Kidney epithelial cell (primary cell): Measurements from ENCODE around the gene TOX2. TPM values are rescaled to one million over a fixed set of nuclear protein-coding genes. Genes with fewer than 3 reads are reported as not detected.
A peak's percentile ranks its signal among the peaks of the same experiment; 100 is the strongest.

ENCODE experiments used
- DNase-seq: peaks from one replicate; pipeline ENCODE4 v3.0.0-alpha.2; 2010; ENCODE audit warnings: low read depth
- H3K27me3 ChIP-seq: 2 replicates; pipeline ENCODE4 v1.6.0; 2011; ENCODE audit warnings: low read length; ENCODE audit not compliant: control insufficient read depth, insufficient read depth
- H3K36me3 ChIP-seq: 2 replicates; pipeline ENCODE4 v1.5.1; 2011; ENCODE audit warnings: low read length; ENCODE audit not compliant: control insufficient read depth, insufficient read depth
- H3K4me3 ChIP-seq: 2 replicates; pipeline ENCODE4 v1.5.1; 2011; ENCODE audit warnings: low read depth, mild to moderate bottlenecking, control low read depth, low read length
- CTCF ChIP-seq: IDR thresholded peaks from 2 replicates; pipeline ENCODE4 v1.5.1; 2011; ENCODE audit warnings: mild to moderate bottlenecking, moderate library complexity, low read length, control low read depth, inconsistent platforms; ENCODE audit not compliant: insufficient read depth, poor library complexity, severe bottlenecking
- total RNA-seq: library from RNA; depleted of rRNA; stranded (reverse); fragments of >200 nt; gene quantifications from 2 replicates; pipeline ENCODE4 v1.2.3, GENCODE V29; 2015

TOX2 gene
- total RNA-seq, 1 donor from 2014 or later: 7.3 TPM

GRCh38 chr20:43910564-43910963 lies 4.1 kb upstream of the TOX2 start:
- Histone ChIP-seq H3K4me3 (no peak overlapping the region), H3K27me3 (peaks cover 14% of the 10 kb centered on the region), H3K36me3 (no peaks in the 10 kb centered on the region)
- DNase-seq: no peak
- no peak for TF ChIP-seq CTCF

GRCh38 chr20:43911066-43911465 lies 3.6 kb upstream of the TOX2 start:
- Histone ChIP-seq H3K4me3 (no peak overlapping the region), H3K27me3 (peaks cover 19% of the 10 kb centered on the region), H3K36me3 (no peaks in the 10 kb centered on the region)
- no peak for DNase-seq
- no peak for TF ChIP-seq CTCF

- TF ChIP-seq CTCF: no peak
- no peaks in the 10 kb centered on the region for H3K36me3 ChIP-seq
- H3K27me3 ChIP-seq: peaks cover 29% of the 10 kb centered on the region
- no peak overlapping the region for H3K4me3 ChIP-seq
- DNase-seq: no peak
These were observed 1.2 kb upstream of the TOX2 start for GRCh38 chr20:43913291-43914025.

- no peak for DNase-seq
- no peak for TF ChIP-seq CTCF
- no peaks in the 10 kb centered on the region for H3K36me3 ChIP-seq
- peaks cover 29% of the 10 kb centered on the region for H3K27me3 ChIP-seq
- H3K4me3 ChIP-seq: peak overlapping the region; percentile 54
These were observed 790 bp downstream of the TOX2 start for GRCh38 chr20:43915211-43916072.

GRCh38 chr20:43916073-43916880 lies 1.6 kb downstream of the TOX2 start:
- Histone ChIP-seq H3K27me3 (peaks cover 29% of the 10 kb centered on the region), H3K36me3 (no peaks in the 10 kb centered on the region), H3K4me3 (peak overlapping the region; percentile 54)
- TF ChIP-seq CTCF: no peak
- no peak for DNase-seq
